ENCODE results near the gene OR2B2. TPM values are rescaled to one million over a fixed set of nuclear protein-coding genes. Genes with fewer than 3 reads are reported as not detected.

OR2B2 gene
- total RNA-seq, 2 experiments from 2014 or later, result not detected

- intact Hi-C loops (cut with micrococcal nuclease), result loop anchor here (1.0 to 10.0 kb wide), 2 partner anchors 55 to 738 kb away; a partner anchor contains a TSS
- Mint-ChIP-seq H3K4me3 (no peak overlapping the region), H3K4me1 (ENCODE audit: low read depth) (peaks cover 28% of the 10 kb centered on the region), H3K9me3 (no peaks in the 10 kb centered on the region), H3K36me3 (ENCODE audit: low read depth) (peaks cover 5% of the 10 kb centered on the region), H3K27ac (no peak overlapping the region), H3K27me3 (no peaks in the 10 kb centered on the region)
- DNase-seq (peak; percentile 92), ATAC-seq (peak; percentile 63)
- ChIA-PET CTCF (interaction anchor here (0.7 to 6.3 kb wide), 9 partner anchors 25 to 212 kb away, joined by 3 to 157 read pairs (median 5); a partner anchor contains a TSS), POLR2A (interaction anchor here (0.6 to 8.6 kb wide), 37 partner anchors 9 to 1867 kb away, joined by 3 to 785 read pairs (median 5); partner anchors contain the start of genes ZNF184 and ZSCAN31)
- no peak for TF ChIP-seq CTCF (IDR thresholded peaks at IDR 0.05)
These were observed 18.9 kb downstream of the OR2B2 start for GRCh38 chr6:27893059-27893835.

GRCh38 chr6:27892649-27893058 is 19.5 kb downstream of the OR2B2 start:
- H3K27ac Mint-ChIP-seq, result no peak overlapping the region
- H3K4me1 Mint-ChIP-seq (ENCODE audit: low read depth), result peaks cover 30% of the 10 kb centered on the region
- ATAC-seq (no peak), DNase-seq (no peak)
- no peak for TF ChIP-seq CTCF (IDR thresholded peaks at IDR 0.05)
- no peaks in the 10 kb centered on the region for H3K9me3 Mint-ChIP-seq
- no peak overlapping the region for H3K4me3 Mint-ChIP-seq
- peaks cover 5% of the 10 kb centered on the region for H3K36me3 Mint-ChIP-seq (ENCODE audit: low read depth)
- no peaks in the 10 kb centered on the region for H3K27me3 Mint-ChIP-seq
- intact Hi-C loops (cut with micrococcal nuclease), result loop anchor here (1.0 to 10.0 kb wide), 3 partner anchors 20 to 738 kb away; a partner anchor contains a TSS
- POLR2A ChIA-PET, result interaction anchor here (0.6 to 8.6 kb wide), 31 partner anchors 9 to 1867 kb away, joined by 3 to 785 read pairs (median 6); partner anchors contain the start of genes ZNF184 and ZSCAN31
- CTCF ChIA-PET, result interaction anchor here (0.7 to 6.3 kb wide), 8 partner anchors 24 to 136 kb away, joined by 3 to 157 read pairs (median 6); a partner anchor contains a TSS

GRCh38 chr6:27891320-27891875 is 20.8 kb downstream of the OR2B2 start:
- Mint-ChIP-seq H3K27ac (no peak overlapping the region), H3K36me3 (ENCODE audit: low read depth) (peaks cover 5% of the 10 kb centered on the region)

GRCh38 chr6:27890445-27891319 is 21.5 kb downstream of the OR2B2 start:
- TF ChIP-seq CTCF (IDR thresholded peaks at IDR 0.05), result no peak
- DNase-seq, result peak; percentile 82
- CTCF ChIA-PET, result interaction anchor here (0.6 to 1.8 kb wide), 9 partner anchors 19 to 763 kb away, joined by 3 to 8 read pairs (median 3); a partner anchor contains a TSS
- H3K9me3 Mint-ChIP-seq, result no peaks in the 10 kb centered on the region
- peaks cover 21% of the 10 kb centered on the region for H3K4me1 Mint-ChIP-seq (ENCODE audit: low read depth)
- no peaks in the 10 kb centered on the region for H3K27me3 Mint-ChIP-seq
- peak; percentile 46 for ATAC-seq
- H3K4me3 Mint-ChIP-seq, result no peak overlapping the region
- no peak overlapping the region for H3K27ac Mint-ChIP-seq
- peaks cover 5% of the 10 kb centered on the region for H3K36me3 Mint-ChIP-seq (ENCODE audit: low read depth)
- intact Hi-C loops (cut with micrococcal nuclease), result loop anchor here (10.0 kb wide), 1 partner anchor 736 kb away; no protein-coding TSS in a partner anchor
- POLR2A ChIA-PET, result interaction anchor here (0.6 to 6.1 kb wide), 22 partner anchors 8 to 1767 kb away, joined by 3 to 281 read pairs (median 8); a partner anchor contains a TSS

More at GRCh38 chr6:27891320-27891875, 20.8 kb downstream of the OR2B2 start:
- Mint-ChIP-seq H3K9me3 (no peaks in the 10 kb centered on the region), H3K27me3 (no peaks in the 10 kb centered on the region), H3K4me3 (no peak overlapping the region), H3K4me1 (ENCODE audit: low read depth) (peaks cover 26% of the 10 kb centered on the region)
- intact Hi-C loops (cut with micrococcal nuclease), result loop anchor here (10.0 kb wide), 1 partner anchor 737 kb away; no protein-coding TSS in a partner anchor
- no peak for TF ChIP-seq CTCF (IDR thresholded peaks at IDR 0.05)
- CTCF ChIA-PET, result interaction anchor here (1.8 kb wide), 1 partner anchor 21 kb away, joined by 8 read pairs; no protein-coding TSS in a partner anchor
- ATAC-seq (no peak), DNase-seq (no peak)
- POLR2A ChIA-PET, result interaction anchor here (2.0 to 7.4 kb wide), 6 partner anchors 11 to 81 kb away, joined by 15 to 281 read pairs (median 43); a partner anchor contains a TSS

Measured in activated CD8-positive, alpha-beta T cell treated with anti-CD3 and anti-CD28 coated beads for 36 hours (primary cell).